Measurements from ENCODE around the gene CREB3L1.
"Not testable (repeated sequence)": the region's sequence is repeated elsewhere in the genome, so short reads cannot be mapped to it uniquely, and the experiment has no call there.

Gene CREB3L1

DNA sequence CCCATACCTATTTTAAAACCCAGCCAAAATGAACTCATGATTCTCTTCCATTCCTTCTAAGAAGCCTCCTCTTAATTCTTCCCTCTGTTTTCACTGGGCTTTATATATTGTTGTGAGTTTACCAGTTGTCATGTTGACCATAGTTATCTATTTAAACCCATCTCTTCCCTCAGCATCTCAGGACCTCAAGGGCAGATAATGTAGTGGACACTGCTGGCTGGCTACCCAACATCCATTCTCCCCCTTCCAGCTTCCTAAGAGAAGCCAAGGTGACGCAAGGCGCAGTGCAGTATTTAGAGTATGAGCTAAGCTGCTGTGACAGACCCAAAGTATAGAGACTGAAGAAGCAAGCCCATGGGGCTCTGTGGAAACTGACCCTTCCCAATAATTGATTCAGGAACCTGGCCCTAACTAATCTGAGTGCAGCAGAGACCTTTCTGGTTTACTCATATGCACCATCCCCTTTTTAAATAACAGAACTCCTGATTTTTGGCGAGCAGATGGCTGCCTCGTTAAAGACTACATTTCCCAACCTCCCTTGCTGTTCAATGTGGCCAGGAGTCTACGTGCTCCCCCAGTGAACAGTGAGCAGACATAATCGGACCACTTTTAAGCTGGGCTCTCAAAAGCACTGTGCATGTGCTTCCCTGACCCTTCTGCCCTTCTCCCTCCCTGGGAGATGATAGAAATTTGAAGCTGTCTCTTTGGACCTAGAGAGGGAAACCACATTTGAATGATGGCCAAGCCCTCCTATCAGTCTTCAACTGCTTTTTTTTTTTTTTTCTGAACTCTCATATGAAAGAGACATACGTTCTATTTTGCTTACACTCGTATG, 28.1 kb upstream of the CREB3L1 start:
- no peak for DNase-seq

- no peak for DNase-seq
Measured at GRCh38 chr11:46249938-46250744, 27.3 kb upstream of the CREB3L1 start.

GRCh38 chr11:46250745-46251052, 26.8 kb upstream of the CREB3L1 start:
- no peak for DNase-seq

DNA sequence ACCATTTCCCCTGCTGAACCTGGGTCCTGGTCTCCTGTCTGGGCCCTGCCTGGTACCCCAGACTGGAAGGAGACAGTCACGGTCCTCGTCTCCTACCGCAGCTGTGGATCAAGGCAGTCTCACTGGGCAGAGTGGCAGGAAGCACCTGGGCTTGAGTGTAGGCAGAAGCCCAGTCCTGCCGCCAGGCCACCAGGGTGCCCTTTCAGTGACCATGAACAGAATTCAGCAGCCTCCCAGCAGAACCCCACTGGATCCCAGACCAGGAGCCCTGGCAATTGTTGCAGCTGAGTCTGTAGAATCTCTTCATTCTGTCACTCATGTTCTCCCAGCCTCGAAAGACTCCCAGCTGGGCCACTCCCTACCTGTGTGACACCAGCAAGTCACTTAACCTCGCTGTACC, 25.5 kb upstream of the CREB3L1 start:
- DNase-seq, result no peak

GRCh38 chr11:46252373-46252914, 25.0 kb upstream of the CREB3L1 start:
- no peak for DNase-seq

- DNase-seq, result no peak
Measured at GRCh38 chr11:46253258-46254132, 24.0 kb upstream of the CREB3L1 start.

DNA sequence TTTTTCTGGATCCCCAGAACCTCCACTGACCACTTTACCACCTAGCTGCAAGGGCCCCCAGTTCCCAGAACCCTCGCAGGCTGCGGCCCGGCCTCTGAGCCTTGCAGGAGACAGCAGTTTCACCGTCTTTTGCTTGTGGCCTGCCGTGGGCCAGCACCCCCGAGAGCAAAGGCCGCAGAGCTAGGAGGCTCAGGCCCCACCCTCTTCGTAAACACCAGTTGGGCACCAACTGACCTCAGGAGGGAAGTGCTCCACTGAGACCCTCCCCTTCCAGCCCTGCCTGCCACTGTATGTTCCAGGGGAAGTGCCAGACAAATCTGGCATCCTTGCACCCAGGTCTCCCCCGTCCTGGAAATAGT, 23.4 kb upstream of the CREB3L1 start:
- no peak for DNase-seq

DNA sequence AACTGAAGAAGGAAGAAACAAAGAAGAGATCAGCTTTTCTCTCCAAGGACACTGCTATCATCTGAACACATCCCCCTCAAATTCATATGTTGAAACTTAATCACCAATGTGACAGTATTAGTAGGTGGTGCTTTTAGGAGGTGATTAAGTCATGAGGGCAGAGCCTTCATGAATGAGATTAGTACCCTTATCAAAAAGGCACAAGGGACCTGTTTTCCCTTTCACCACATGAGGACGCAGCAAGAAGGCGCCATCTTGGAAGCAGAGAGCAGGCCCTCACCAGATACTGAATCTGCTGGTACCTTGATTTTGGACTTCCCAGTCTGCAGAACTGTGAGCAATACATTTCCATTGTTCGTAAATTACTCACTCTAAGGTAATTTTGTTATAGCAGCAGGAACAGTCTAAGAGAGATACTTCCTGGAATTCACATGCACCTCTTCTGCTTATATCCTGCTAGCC, 20.9 kb upstream of the CREB3L1 start:
- DNase-seq, result no peak

GRCh38 chr11:46259347-46259746, 18.1 kb upstream of the CREB3L1 start:
- not testable (repeated sequence) for DNase-seq

GRCh38 chr11:46259971-46260560, 17.4 kb upstream of the CREB3L1 start:
- DNase-seq, result no peak

- DNase-seq, result no peak
Measured at GRCh38 chr11:46263120-46263519, 14.3 kb upstream of the CREB3L1 start.

GRCh38 chr11:46264030-46264429, 13.4 kb upstream of the CREB3L1 start:
- DNase-seq, result no peak

- DNase-seq, result no peak
Measured at GRCh38 chr11:46264976-46265375, 12.5 kb upstream of the CREB3L1 start.

GRCh38 chr11:46265764-46266163, 11.7 kb upstream of the CREB3L1 start:
- no peak for DNase-seq

DNA sequence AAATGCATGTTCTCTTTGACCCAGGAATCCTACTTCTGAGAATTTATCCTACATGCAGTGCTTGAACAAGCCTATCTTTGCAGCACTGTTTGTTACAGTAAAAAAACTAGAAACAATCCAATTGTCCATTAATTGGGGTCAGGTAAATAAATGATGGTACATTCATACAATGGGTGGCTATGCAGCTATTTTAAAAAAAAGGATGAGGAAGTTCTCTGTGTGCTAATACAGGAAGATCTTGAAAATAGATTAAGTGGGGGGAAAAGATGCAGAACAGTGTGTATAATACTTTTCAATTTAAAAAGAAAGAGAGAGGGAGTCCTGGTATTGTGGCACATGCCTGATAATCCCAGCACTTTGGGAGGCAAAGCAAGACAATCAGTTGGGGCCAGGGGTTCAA, 9.5 kb upstream of the CREB3L1 start:
- DNase-seq, result no peak

- no peak for DNase-seq
Measured at GRCh38 chr11:46270684-46271083, 6.8 kb upstream of the CREB3L1 start.

DNA sequence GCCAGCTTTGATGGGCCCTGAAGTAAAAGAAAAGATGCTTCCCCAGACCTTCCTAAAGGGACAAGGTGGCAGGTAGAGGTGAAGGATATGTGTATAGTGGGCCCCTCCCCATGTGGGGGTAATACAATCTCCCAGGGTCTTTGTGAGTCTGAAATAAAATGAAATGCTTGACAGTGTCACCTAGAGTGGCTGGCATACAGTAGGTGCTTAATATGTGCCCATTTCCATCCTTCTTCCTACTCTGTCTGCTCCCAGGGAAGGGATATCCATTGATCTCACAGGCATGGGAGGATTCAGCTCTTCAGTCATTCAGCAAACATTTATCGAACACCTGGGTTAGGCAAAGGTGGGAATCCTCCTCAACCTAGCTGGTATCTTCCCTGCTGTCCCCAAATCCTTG, 6.1 kb upstream of the CREB3L1 start:
- DNase-seq, result no peak

DNA sequence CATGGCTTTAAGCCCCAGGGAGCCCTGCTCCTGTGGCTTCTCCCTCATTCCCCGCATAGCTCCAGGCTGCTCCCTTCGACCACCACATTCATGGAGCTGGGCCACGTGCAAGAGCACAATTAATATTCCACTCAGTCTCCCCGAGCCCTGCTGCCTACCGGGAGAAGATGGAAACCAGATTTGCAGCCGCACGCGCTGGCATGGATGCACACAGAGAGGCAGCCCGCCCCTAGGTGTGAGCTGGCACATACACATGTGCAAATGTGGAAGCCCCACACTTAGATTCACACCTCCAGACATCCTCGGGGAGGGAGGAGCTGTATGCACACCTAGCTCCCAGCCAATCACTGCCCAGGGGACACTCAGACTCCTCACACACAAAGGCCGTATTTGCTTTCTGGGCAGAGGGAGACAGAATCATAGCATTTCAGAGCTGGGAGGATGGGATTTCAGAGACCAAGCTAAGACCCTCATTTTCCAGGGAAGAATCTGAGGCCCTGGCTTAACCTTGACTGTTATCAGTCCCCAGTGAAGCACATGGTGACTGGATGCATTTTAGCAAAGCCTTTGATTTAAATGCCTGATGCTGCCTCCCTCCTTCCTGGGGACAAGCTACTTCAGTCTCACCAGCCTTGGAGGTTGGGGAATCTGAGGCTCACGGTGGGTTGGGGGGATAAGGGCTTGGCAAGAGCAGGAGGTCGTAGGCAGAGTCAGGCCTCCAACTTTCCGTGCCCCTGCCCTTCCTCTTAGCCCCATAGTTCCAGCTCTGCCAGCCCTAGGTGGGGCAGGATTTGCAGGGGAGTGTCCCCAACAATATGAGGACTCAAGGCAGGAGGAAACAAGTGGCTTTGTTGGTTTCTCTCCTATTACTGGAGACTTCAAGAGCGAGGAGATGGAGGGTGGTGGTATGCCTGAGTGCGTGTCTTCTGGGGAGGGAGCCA, 5.3 kb upstream of the CREB3L1 start:
- DNase-seq, result no peak

- no peak for DNase-seq
Measured at GRCh38 chr11:46272816-46273427, 4.5 kb upstream of the CREB3L1 start.

DNA sequence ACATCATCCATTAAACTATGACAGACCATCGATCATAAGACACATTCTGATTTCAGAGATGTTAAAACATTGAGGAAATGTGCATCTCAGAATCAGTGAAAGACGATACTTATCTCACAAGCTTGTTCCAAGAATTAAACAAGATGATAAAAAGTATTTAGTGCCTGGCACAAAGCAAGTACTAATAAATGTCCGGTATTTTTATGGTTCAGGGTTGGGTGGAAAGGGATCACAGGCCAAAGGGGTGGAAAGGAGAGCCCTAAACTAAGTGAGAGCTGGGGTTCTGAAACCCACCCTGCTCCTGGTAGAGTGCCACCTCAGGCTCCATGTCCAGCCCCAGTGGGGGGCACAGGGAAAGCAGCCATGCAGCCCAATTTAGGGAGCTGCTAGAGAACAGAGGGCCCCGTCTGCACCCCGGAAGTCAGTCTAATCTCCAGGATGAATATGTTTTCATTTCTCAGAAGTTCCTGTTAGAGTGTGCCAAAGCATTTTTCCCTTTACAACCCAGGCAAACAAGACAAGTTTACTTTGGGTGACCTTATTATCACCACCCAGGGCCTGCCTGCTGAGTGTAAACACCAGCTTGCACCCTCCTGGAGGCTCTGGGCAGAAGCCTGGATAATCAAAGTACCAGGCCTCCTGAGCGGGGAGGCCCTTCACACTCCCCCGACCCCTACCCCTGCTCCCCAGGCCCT, 3.8 kb upstream of the CREB3L1 start:
- DNase-seq, result no peak
